ENCODE results near the gene OR6Y1. TPM values are rescaled to one million over a fixed set of nuclear protein-coding genes. Genes with fewer than 3 reads are reported as not detected.

The OR6Y1 gene
- polyA plus RNA-seq, 3 donors, result not detected

- no peak for DNase-seq
Measured at GRCh38 chr1:158506369-158506987, 47.7 kb downstream of the OR6Y1 start.

DNA sequence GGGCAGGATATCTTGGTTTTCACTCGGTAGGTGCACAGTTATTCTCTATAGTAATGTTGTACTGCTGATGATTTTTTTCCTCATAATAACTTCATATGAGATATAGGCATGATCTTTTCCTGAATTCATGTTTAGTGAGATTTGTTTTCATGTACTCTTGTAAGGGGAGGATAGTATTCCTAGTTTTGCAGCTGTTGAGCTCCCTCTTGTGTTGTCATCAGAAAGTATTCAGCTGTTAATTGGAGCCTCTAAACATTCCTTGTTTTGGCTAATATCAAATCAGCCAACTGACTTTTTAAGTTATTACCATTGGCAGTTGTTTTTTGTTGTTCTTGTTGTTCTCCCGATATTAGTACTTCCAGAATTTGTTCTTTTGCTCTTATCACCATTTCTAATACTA lies 57.8 kb downstream of the OR6Y1 start:
- DNase-seq, result peak; percentile 7

- no peak for DNase-seq
Measured at GRCh38 chr1:158494796-158495195, 59.4 kb downstream of the OR6Y1 start.

Other genes with a start within 250 kb of the OR6Y1 start
- not detected for gene CD1B, start 222.9 kb downstream of the OR6Y1 start, polyA plus RNA-seq (ENCODE audit: insufficient read length in 3 of 3)
- under 1 TPM in 1 of 3 donors, not detected in 2; 0.17 TPM for gene CD1E, start 200.5 kb downstream of the OR6Y1 start, polyA plus RNA-seq (ENCODE audit: insufficient read length in 3 of 3)
- gene OR10T2, start 154.9 kb downstream of the OR6Y1 start, polyA plus RNA-seq (ENCODE audit: insufficient read length in 3 of 3), result not detected
- gene OR10K2, start 128.2 kb downstream of the OR6Y1 start, polyA plus RNA-seq (ENCODE audit: insufficient read length in 3 of 3), result not detected
- under 1 TPM in 2 of 3 donors, not detected in 1; 0.03 to 0.06 TPM for gene OR10K1, start 92.6 kb downstream of the OR6Y1 start, polyA plus RNA-seq (ENCODE audit: insufficient read length in 3 of 3)
- gene OR10R2, start 82.2 kb downstream of the OR6Y1 start, polyA plus RNA-seq (ENCODE audit: insufficient read length in 3 of 3), result not detected
- gene OR6P1, start 16.2 kb upstream of the OR6Y1 start, polyA plus RNA-seq (ENCODE audit: insufficient read length in 3 of 3), result not detected
- gene OR10X1, start 25.5 kb upstream of the OR6Y1 start, polyA plus RNA-seq (ENCODE audit: insufficient read length in 3 of 3), result not detected
- under 1 TPM; 0.01 to 0.04 (median 0.04) TPM for gene OR10Z1, start 50.9 kb upstream of the OR6Y1 start, polyA plus RNA-seq (ENCODE audit: insufficient read length in 3 of 3)
- gene SPTA1, start 132.3 kb upstream of the OR6Y1 start, polyA plus RNA-seq (ENCODE audit: insufficient read length in 3 of 3), result 1 to 10 TPM in 2 of 3 donors, under 1 TPM in 1; 0.74 to 2.6 (median 1.6) TPM
- gene OR6K2, start 146.2 kb upstream of the OR6Y1 start, polyA plus RNA-seq (ENCODE audit: insufficient read length in 3 of 3), result not detected
- under 1 TPM in 1 of 3 donors, not detected in 2; 0.06 TPM for gene OR6K3, start 166.3 kb upstream of the OR6Y1 start, polyA plus RNA-seq (ENCODE audit: insufficient read length in 3 of 3)
- not detected for gene OR6K6, start 200.3 kb upstream of the OR6Y1 start, polyA plus RNA-seq (ENCODE audit: insufficient read length in 3 of 3)
- not detected for gene OR6N1, start 217.8 kb upstream of the OR6Y1 start, polyA plus RNA-seq (ENCODE audit: insufficient read length in 3 of 3)
- not detected for gene OR6N2, start 226.8 kb upstream of the OR6Y1 start, polyA plus RNA-seq (ENCODE audit: insufficient read length in 3 of 3)

Data from renal pelvis (tissue), 4 donors.